Ishikawa (cell line): ENCODE data around the gene CACNA1D.

Experiments used
- CEBPB ChIP-seq: IDR thresholded peaks from 2 replicates; pipeline ENCODE4 v1.6.1; 2012
- EGR1 ChIP-seq: IDR thresholded peaks from 2 replicates; pipeline ENCODE4 v1.6.1; 2012
- EP300 ChIP-seq: IDR thresholded peaks from 2 replicates; pipeline ENCODE4 v1.6.1; 2012; ENCODE audit warnings: borderline replicate concordance
- MAX ChIP-seq: IDR thresholded peaks from 2 replicates; pipeline ENCODE4 v1.6.1; 2012
- REST ChIP-seq: IDR thresholded peaks from 2 replicates; pipeline ENCODE4 v1.6.1; 2012; ENCODE audit warnings: low read depth, mild to moderate bottlenecking
- TEAD4 ChIP-seq: IDR thresholded peaks from 2 replicates; pipeline ENCODE4 v1.6.1; 2012
- USF1 ChIP-seq: IDR thresholded peaks from 2 replicates; pipeline ENCODE4 v1.6.1; 2012

GRCh38 chr3:53651927-53652326 lies 157.5 kb downstream of the CACNA1D start:
- TF ChIP-seq EP300 (no peak), REST (no peak), TEAD4 (no peak), EGR1 (no peak), CEBPB (no peak), USF1 (no peak), MAX (no peak)
